ENCODE data around the gene EMD. TPM values are rescaled to one million over a fixed set of nuclear protein-coding genes. Genes with fewer than 3 reads are reported as not detected.
"Not testable (repeated sequence)": the region's sequence is repeated elsewhere in the genome, so short reads cannot be mapped to it uniquely, and the experiment has no call there.

The EMD gene
- 83.3 and 85.5 TPM in 2 replicates for total RNA-seq

DNA sequence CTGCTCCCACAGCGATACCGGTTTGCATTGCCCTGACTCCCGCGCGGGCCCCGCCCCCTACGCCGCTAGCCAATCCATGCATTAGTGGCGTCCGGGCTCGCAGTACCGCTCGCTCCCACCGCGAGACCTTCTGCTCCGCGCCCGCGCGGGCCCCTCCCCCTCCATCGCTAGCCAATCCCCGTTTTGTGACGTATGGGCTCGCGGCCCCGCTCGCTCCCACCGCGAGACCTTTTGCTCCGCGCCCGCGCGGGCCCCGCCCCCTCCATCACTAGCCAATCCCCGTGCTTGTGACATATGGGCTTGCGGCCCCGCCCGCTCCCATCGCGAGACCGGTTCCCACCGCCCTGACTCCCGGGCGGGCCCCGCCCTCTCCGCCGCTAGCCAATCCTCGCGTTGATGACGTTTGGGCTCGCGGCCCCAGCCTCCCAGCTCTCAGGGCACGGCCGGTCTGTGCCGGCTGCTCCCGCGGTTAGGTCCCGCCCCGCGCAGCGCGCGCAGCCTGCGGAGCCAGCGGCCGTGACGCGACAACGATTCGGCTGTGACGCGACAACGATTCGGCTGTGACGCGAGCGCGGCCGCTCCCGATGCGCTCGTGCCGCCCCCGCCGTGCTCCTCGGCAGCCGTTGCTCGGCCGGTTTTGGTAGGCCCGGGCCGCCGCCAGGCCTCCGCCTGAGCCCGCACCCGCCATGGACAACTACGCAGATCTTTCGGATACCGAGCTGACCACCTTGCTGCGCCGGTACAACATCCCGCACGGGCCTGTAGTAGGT lies at the start of gene EMD:
Gene EMD, plus strand, starts transcription at position 497 of the 770 bp plus-strand sequence. Its CDS starts 190 bp downstream, at position 687.
- no peaks in the 10 kb centered on the region for H3K9me3 Mint-ChIP-seq
- peak; percentile 94 for DNase-seq (ENCODE audit: low spot score)
- intact Hi-C loops (cut with micrococcal nuclease): loop anchor here (1.0 kb wide), 3 partner anchors 10 to 407 kb away; partner anchors contain the start of genes FAM3A and TMEM187
- H3K27ac Mint-ChIP-seq: peak within 1 kb of the TSS; percentile 81
- peaks cover 10% of the 10 kb centered on the region for H3K36me3 Mint-ChIP-seq (ENCODE audit: low read depth)
- no peaks in the 10 kb centered on the region for H3K27me3 Mint-ChIP-seq (ENCODE audit: insufficient read depth)
- H3K4me3 Mint-ChIP-seq: peak within 1 kb of the TSS; percentile 89
- H3K4me1 Mint-ChIP-seq (ENCODE audit: low read depth): peaks cover 4% of the 10 kb centered on the region

GRCh38 chrX:154332561-154332960 lies 46.5 kb upstream of the EMD start:
- H3K36me3 Mint-ChIP-seq (ENCODE audit: low read depth): no peaks in the 10 kb centered on the region
- no peak overlapping the region for H3K4me3 Mint-ChIP-seq
- DNase-seq (ENCODE audit: low spot score): no peak
- intact Hi-C loops (cut with micrococcal nuclease): no loop called here
- peaks cover 28% of the 10 kb centered on the region for H3K4me1 Mint-ChIP-seq (ENCODE audit: low read depth)
- H3K9me3 Mint-ChIP-seq: no peaks in the 10 kb centered on the region
- H3K27ac Mint-ChIP-seq: no peak overlapping the region
- H3K27me3 Mint-ChIP-seq (ENCODE audit: insufficient read depth): no peaks in the 10 kb centered on the region

GRCh38 chrX:154333116-154333515 lies 46.0 kb upstream of the EMD start:
- Mint-ChIP-seq H3K27ac (no peak overlapping the region), H3K27me3 (ENCODE audit: insufficient read depth) (no peaks in the 10 kb centered on the region), H3K4me3 (no peak overlapping the region), H3K36me3 (ENCODE audit: low read depth) (no peaks in the 10 kb centered on the region), H3K4me1 (ENCODE audit: low read depth) (peaks cover 23% of the 10 kb centered on the region), H3K9me3 (no peaks in the 10 kb centered on the region)
- no peak for DNase-seq (ENCODE audit: low spot score)
- intact Hi-C loops (cut with micrococcal nuclease): no loop called here

- Mint-ChIP-seq H3K9me3 (no peaks in the 10 kb centered on the region), H3K36me3 (ENCODE audit: low read depth) (no peaks in the 10 kb centered on the region), H3K27me3 (ENCODE audit: insufficient read depth) (no peaks in the 10 kb centered on the region), H3K4me3 (peak overlapping the region; percentile 48), H3K27ac (peak overlapping the region; percentile 92), H3K4me1 (ENCODE audit: low read depth) (peaks cover 23% of the 10 kb centered on the region)
- no peak for DNase-seq (ENCODE audit: low spot score)
- intact Hi-C loops (cut with micrococcal nuclease): no loop called here
Observed at GRCh38 chrX:154333837-154334271, 45.2 kb upstream of the EMD start.

- no peaks in the 10 kb centered on the region for H3K36me3 Mint-ChIP-seq (ENCODE audit: low read depth)
- H3K27ac Mint-ChIP-seq: peak overlapping the region; percentile 92
- peaks cover 23% of the 10 kb centered on the region for H3K4me1 Mint-ChIP-seq (ENCODE audit: low read depth)
- intact Hi-C loops (cut with micrococcal nuclease): no loop called here
- peak overlapping the region; percentile 42 for H3K4me3 Mint-ChIP-seq
- no peaks in the 10 kb centered on the region for H3K9me3 Mint-ChIP-seq
- H3K27me3 Mint-ChIP-seq (ENCODE audit: insufficient read depth): no peaks in the 10 kb centered on the region
- no peak for DNase-seq (ENCODE audit: low spot score)
Observed at GRCh38 chrX:154334496-154334895, 44.6 kb upstream of the EMD start.

DNA sequence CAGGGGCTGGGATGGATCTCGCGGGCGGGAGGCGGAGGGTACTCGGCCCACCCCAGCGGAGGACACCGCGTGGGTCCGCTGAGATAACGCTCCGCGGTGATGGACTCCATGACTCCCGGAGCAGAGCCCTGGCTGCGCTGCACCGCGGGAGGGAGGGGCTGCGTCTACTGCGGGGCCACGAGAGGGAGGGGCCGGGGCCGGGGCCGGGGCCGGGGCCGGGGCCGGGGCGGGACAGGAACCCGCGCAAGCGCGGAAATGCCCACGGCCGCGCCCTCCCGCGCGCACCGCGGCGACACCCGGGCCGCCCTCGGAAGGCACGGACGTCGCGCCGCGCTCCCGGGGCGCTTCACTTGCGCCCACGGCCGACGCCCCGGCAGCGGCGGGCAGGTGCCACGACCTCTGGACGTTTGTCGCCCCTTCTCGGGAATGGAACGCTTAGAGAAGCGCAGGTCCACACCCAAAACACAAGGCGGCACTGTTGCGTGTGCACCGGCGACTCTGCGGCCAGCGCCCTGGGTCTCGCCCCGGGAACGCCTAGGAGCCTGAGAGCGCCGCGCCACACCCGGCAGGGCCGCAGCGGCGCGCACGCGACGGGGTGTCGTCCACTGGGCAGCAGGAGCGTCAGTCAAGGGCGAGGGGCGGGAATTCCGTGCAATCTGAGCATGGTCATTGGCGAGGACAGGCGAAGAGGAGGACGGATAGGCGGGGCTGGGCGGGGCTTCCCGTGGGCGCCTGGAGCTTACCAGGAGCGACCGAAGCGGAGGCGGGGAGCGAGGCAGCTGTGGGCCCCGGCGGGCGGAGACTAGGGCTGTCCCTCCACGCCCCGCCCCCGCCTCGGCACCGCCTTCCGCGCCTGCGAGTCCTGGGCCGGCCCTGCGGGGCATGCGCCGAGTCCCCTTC lies 37.4 kb upstream of the EMD start:
- H3K27ac Mint-ChIP-seq; H3K4me1 Mint-ChIP-seq (ENCODE audit: low read depth); H3K27me3 Mint-ChIP-seq (ENCODE audit: insufficient read depth); H3K4me3 Mint-ChIP-seq; DNase-seq (ENCODE audit: low spot score); H3K9me3 Mint-ChIP-seq; H3K36me3 Mint-ChIP-seq (ENCODE audit: low read depth); intact Hi-C loops (cut with micrococcal nuclease): not testable (repeated sequence)

GRCh38 chrX:154343063-154343462 lies 36.0 kb upstream of the EMD start:
- H3K9me3 Mint-ChIP-seq; H3K27me3 Mint-ChIP-seq (ENCODE audit: insufficient read depth); H3K27ac Mint-ChIP-seq; H3K36me3 Mint-ChIP-seq (ENCODE audit: low read depth); H3K4me3 Mint-ChIP-seq; H3K4me1 Mint-ChIP-seq (ENCODE audit: low read depth); DNase-seq (ENCODE audit: low spot score); intact Hi-C loops (cut with micrococcal nuclease): not testable (repeated sequence)

DNA sequence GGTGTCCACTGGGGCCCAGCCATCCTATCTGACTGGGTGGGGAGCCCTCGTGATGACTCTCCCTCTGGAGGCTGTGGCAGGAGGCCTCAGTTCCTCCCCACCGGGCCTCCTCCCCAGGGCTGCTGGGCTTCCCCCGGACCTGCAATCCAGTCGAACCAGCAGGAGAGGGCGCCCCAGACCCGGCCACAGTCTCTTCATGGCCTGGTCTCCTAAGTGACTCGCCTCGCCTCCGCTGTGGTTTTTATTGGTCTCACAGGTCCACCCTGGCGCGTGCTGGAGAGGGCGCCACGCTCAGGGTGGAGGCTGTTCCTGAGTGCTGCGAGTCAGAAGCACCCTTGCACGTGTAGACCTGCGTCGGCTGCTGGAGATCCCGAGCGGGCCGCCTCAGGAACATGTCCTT lies 35.5 kb upstream of the EMD start:
- intact Hi-C loops (cut with micrococcal nuclease); H3K9me3 Mint-ChIP-seq; H3K27ac Mint-ChIP-seq; H3K4me1 Mint-ChIP-seq (ENCODE audit: low read depth); H3K36me3 Mint-ChIP-seq (ENCODE audit: low read depth); H3K4me3 Mint-ChIP-seq; DNase-seq (ENCODE audit: low spot score); H3K27me3 Mint-ChIP-seq (ENCODE audit: insufficient read depth): not testable (repeated sequence)

- no peak for DNase-seq (ENCODE audit: low spot score)
- no peaks in the 10 kb centered on the region for H3K9me3 Mint-ChIP-seq
- no peaks in the 10 kb centered on the region for H3K27me3 Mint-ChIP-seq (ENCODE audit: insufficient read depth)
- no peak overlapping the region for H3K4me3 Mint-ChIP-seq
- H3K27ac Mint-ChIP-seq: peak overlapping the region; percentile 18
- peaks cover 13% of the 10 kb centered on the region for H3K36me3 Mint-ChIP-seq (ENCODE audit: low read depth)
- intact Hi-C loops (cut with micrococcal nuclease): no loop called here
- peaks cover 7% of the 10 kb centered on the region for H3K4me1 Mint-ChIP-seq (ENCODE audit: low read depth)
Observed at GRCh38 chrX:154348114-154348531, 31.0 kb upstream of the EMD start.

DNA sequence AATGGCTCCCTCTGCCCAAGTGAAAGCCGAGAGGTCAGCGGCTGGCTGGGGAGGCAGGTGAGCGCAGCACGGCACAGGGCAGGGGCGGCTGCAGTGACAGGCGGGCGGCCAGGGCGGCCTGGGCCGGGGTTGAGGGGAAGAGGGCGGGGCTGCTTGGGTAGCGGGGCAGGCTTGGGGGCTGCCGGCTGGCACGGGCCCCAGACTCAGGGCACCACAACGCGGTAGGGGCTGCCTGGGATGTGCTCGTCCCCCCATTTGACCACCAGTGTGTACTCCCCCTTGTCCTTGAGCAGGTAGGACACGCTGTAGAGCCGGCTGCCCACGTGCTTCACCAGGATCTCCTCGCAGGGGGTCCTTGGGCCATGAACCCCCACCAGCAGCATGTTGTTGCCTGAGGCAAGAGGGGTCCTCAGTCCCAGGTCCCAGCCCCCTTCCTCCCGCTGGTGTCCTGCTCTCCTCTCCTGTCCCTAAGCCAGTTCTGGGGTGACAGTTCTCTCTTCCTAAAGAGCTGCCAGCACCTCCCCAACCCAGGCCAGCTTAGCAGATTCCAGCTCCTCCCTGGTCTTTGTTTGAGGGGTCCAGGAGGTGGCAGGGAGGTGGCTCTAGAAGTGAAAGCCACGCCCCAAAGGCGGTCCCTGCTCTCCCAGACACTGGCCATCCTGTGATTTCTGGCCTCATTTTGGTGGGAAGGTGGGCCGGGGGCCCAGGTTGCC lies 30.3 kb upstream of the EMD start:
- Mint-ChIP-seq H3K4me3 (no peak overlapping the region), H3K27me3 (ENCODE audit: insufficient read depth) (no peaks in the 10 kb centered on the region), H3K4me1 (ENCODE audit: low read depth) (peaks cover 7% of the 10 kb centered on the region), H3K36me3 (ENCODE audit: low read depth) (peaks cover 13% of the 10 kb centered on the region), H3K9me3 (no peaks in the 10 kb centered on the region), H3K27ac (peak overlapping the region; percentile 23)
- intact Hi-C loops (cut with micrococcal nuclease): no loop called here
- no peak for DNase-seq (ENCODE audit: low spot score)

DNA sequence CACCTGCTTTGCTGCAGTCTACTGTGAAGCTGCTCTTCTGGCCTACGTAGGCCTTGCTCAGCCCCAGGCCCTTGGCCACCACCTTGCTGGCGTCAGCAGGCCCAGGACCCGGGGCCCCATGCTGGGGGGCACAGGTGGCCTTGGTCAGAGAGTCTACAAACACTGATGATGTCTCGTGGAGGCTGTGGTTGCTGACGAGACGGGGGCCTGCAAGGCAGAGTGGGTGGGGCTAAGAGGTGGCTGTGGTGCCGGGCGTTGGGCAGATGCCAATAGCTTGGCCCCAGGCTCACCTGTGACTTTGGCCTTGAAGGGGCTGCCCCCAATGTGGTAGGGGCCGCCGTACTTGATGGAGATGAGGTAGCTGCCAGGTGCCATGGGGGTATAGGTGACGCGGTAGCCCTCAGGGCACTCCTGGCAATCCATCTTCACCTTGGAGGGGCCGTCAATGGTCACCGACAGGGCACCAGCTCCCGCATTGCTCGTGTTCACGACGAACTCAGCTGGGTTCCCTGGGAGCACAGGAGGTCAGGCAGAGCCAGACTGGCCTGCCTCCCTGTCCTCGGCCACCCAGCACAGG lies 29.6 kb upstream of the EMD start:
- Mint-ChIP-seq H3K4me1 (ENCODE audit: low read depth) (peaks cover 7% of the 10 kb centered on the region), H3K4me3 (no peak overlapping the region), H3K9me3 (no peaks in the 10 kb centered on the region), H3K27ac (no peak overlapping the region), H3K27me3 (ENCODE audit: insufficient read depth) (no peaks in the 10 kb centered on the region), H3K36me3 (ENCODE audit: low read depth) (peaks cover 13% of the 10 kb centered on the region)
- DNase-seq (ENCODE audit: low spot score): no peak
- intact Hi-C loops (cut with micrococcal nuclease): no loop called here

GRCh38 chrX:154349979-154350378 lies 29.1 kb upstream of the EMD start:
- DNase-seq (ENCODE audit: low spot score): no peak
- intact Hi-C loops (cut with micrococcal nuclease): no loop called here
- Mint-ChIP-seq H3K27me3 (ENCODE audit: insufficient read depth) (no peaks in the 10 kb centered on the region), H3K27ac (no peak overlapping the region), H3K9me3 (no peaks in the 10 kb centered on the region), H3K4me3 (no peak overlapping the region), H3K36me3 (ENCODE audit: low read depth) (peaks cover 13% of the 10 kb centered on the region), H3K4me1 (ENCODE audit: low read depth) (peaks cover 7% of the 10 kb centered on the region)
